Tibial artery (tissue), 4 donors: ENCODE data around the gene RFX4.
A peak's percentile ranks its signal among the peaks of the same experiment; 100 is the strongest.

Source experiments
- DNase-seq, 2 donors: peaks; one replicate each; pipeline ENCODE4 v3.0.0-alpha.2; 2019
- H3K27ac ChIP-seq, 2 donors: fragments of 200-600 bp; sonication (generic) in 1 of 2; 1 replicate in 1 of 2; 2 replicates in 1 of 2; pipeline ENCODE4 v1.5.1; 2018 to 2019; ENCODE audit warnings: mild to moderate bottlenecking in 1 of 2
- H3K27me3 ChIP-seq, 2 donors: fragments of 200-600 bp; sonication (generic) in 1 of 2; one replicate each; pipeline versions ENCODE4 v1.5.1 to v1.6.0; 2016 to 2019
- H3K36me3 ChIP-seq, 3 donors: fragments of 200-600 bp; sonication (generic) in 2 of 3; one replicate each; pipeline ENCODE4 v1.5.1; 2016 to 2019; ENCODE audit warnings: mild to moderate bottlenecking in 2 of 3
- H3K4me1 ChIP-seq, 4 donors: fragments of 200-600 bp; sonication (generic) in 2 of 4; 1 replicate in 3 of 4; 2 replicates in 1 of 4; pipeline ENCODE4 v1.5.1; 2016 to 2019
- H3K4me3 ChIP-seq, 2 donors: fragments of 200-600 bp; sonication (generic) in 1 of 2; 1 replicate in 1 of 2; 2 replicates in 1 of 2; pipeline ENCODE4 v1.5.1; 2018 to 2019; ENCODE audit warnings: mild to moderate bottlenecking in 2 of 2
- H3K9me3 ChIP-seq, 3 donors: fragments of 200-600 bp; sonication (generic) in 1 of 3; one replicate each; pipeline ENCODE4 v1.5.1; 2016 to 2019
- intact Hi-C: fragments of 100-400 bp; cut with DNase I; formaldehyde crosslinking; loops from one replicate; pipeline ENCODE4 v1.15.0; 2023; ENCODE audit warnings: low total_unique reads
- TF ChIP-seq, protein P1 (sequence below), 2 experiments: fragments of 200-600 bp in 1 of 2; fragments of 450-650 bp in 1 of 2; IDR thresholded peaks; one replicate each; pipeline ENCODE4 v1.5.1; 2017 to 2019; ENCODE audit warnings: antibody characterized with exemption in 2 of 2, mild to moderate bottlenecking in 1 of 2, moderate library complexity in 1 of 2

RFX4 gene

DNA sequence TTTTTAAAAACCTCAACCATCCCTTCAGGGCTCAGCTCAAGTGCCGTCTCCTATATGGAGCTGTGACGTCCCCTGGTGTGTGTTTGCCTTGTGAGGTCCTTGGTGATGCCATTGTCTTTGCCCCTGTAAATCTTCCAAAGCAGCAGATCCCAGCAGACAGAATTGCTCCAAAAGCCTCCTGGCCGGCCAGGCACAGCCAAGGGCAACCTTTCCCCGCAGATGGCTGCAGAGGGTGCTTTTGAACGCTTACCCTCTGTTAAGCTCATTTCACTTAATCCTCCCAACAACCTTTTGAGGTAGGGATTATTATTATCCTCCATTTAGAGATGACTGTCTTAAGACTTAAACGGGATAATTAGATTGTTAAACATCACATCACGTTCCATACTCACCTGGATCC lies 51.4 kb downstream of the RFX4 start:
- Histone ChIP-seq H3K27ac (no peak overlapping the region), H3K27me3 (no peaks in the 10 kb centered on the region), H3K36me3 (no peaks in the 10 kb centered on the region), H3K9me3 (no peaks in the 10 kb centered on the region), H3K4me3 (no peak overlapping the region), H3K4me1 (peaks cover 0 to 4% (median 0%) of the 10 kb centered on the region in 4 donors)
- no peak for DNase-seq
- TF ChIP-seq, protein P1, sequence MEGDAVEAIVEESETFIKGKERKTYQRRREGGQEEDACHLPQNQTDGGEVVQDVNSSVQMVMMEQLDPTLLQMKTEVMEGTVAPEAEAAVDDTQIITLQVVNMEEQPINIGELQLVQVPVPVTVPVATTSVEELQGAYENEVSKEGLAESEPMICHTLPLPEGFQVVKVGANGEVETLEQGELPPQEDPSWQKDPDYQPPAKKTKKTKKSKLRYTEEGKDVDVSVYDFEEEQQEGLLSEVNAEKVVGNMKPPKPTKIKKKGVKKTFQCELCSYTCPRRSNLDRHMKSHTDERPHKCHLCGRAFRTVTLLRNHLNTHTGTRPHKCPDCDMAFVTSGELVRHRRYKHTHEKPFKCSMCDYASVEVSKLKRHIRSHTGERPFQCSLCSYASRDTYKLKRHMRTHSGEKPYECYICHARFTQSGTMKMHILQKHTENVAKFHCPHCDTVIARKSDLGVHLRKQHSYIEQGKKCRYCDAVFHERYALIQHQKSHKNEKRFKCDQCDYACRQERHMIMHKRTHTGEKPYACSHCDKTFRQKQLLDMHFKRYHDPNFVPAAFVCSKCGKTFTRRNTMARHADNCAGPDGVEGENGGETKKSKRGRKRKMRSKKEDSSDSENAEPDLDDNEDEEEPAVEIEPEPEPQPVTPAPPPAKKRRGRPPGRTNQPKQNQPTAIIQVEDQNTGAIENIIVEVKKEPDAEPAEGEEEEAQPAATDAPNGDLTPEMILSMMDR (IDR thresholded peaks at IDR 0.05) = no peak
- intact Hi-C loops = no loop called here

DNA sequence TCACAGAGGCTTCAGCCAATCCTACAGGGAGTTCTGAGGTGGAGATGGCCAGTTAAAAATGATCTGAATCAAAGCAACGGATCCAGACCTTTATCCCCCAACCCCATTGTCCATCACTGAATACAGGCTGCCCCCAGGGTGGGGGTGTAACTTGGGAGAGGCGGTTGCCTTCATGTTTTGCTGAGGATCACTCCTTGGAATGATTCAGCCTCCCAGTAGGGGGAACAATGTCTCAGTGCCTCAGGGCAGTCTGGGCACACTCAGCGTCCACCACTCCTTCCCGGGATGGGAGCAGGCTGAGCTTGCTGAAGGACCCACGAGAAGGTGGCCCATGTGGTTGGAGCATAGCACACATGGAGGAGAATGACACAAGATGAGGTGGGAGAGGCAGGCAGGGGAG lies 60.2 kb downstream of the RFX4 start:
- H3K4me3 ChIP-seq = no peak overlapping the region
- intact Hi-C loops = no loop called here
- H3K27ac ChIP-seq = no peak overlapping the region
- no peaks in the 10 kb centered on the region for H3K36me3 ChIP-seq
- TF ChIP-seq, protein P1 (IDR thresholded peaks at IDR 0.05) = no peak
- no peaks in the 10 kb centered on the region for H3K27me3 ChIP-seq
- DNase-seq = no peak
- H3K4me1 ChIP-seq = peaks cover 0 to 4% (median 0%) of the 10 kb centered on the region in 4 donors
- no peaks in the 10 kb centered on the region for H3K9me3 ChIP-seq

DNA sequence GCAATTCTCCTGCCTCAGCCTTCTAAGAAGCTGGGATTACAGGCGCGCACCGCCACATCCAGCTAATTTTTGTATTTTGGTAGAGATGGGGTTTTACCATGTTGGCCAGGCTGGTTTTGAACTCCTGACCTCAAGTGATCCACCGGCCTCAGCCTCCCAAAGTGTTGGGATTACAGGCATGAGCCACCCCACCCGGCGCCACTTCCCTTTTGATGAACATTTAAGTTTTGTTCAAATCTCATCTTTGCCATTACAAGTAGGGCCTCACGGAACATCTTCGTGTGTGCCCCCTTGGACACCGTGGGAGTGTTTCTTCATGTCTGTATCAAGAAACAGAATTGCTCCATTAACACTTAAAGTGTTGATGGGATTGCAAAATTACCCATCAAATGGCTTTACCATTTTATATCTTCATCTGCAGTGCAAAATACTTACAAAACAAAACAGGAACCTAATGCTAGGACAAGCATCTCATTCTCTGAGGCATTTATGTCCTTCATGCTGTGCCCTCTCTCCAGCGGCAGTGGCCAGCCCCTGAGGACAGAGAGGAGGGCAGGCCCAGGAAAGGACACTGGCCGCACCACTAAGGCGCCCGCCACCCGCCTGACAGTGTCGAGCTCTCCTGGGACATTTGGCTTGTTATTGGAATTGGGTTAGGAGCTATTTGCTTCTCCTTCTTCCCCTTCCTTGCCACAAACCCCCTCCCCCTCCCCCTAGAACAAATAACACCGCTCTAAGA lies 61.7 kb downstream of the RFX4 start:
- Histone ChIP-seq H3K27me3 (no peaks in the 10 kb centered on the region), H3K4me1 (peaks cover 0 to 4% (median 0%) of the 10 kb centered on the region in 4 donors), H3K36me3 (no peaks in the 10 kb centered on the region), H3K27ac (no peak overlapping the region), H3K9me3 (no peaks in the 10 kb centered on the region), H3K4me3 (no peak overlapping the region)
- intact Hi-C loops = no loop called here
- TF ChIP-seq, protein P1 (IDR thresholded peaks at IDR 0.05) = no peak
- no peak for DNase-seq

DNA sequence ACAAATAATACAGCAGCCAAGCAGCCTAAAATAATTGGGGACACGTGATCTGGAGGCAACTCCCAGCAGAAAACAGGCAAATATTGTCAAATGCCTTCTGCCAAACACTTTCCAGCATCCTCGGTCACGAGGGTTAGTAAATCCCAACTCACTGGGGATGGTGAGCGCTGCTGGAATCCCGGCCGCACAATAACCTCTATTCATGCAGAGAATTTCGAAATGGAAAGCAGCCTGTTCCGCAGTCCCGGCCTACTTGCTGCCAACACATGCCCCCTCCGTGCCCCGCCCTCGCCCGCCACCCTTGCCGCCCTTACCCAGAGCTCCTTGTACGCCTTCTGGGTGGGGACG lies 62.2 kb downstream of the RFX4 start:
- intact Hi-C loops = no loop called here
- no peak overlapping the region for H3K4me3 ChIP-seq
- H3K9me3 ChIP-seq = no peaks in the 10 kb centered on the region
- H3K36me3 ChIP-seq = no peaks in the 10 kb centered on the region
- TF ChIP-seq, protein P1 (IDR thresholded peaks at IDR 0.05) = no peak
- H3K27me3 ChIP-seq = no peaks in the 10 kb centered on the region
- H3K4me1 ChIP-seq = peaks cover 0 to 4% (median 0%) of the 10 kb centered on the region in 4 donors
- H3K27ac ChIP-seq = no peak overlapping the region
- peak in 1 of 2 donors; percentile 50 for DNase-seq

DNA sequence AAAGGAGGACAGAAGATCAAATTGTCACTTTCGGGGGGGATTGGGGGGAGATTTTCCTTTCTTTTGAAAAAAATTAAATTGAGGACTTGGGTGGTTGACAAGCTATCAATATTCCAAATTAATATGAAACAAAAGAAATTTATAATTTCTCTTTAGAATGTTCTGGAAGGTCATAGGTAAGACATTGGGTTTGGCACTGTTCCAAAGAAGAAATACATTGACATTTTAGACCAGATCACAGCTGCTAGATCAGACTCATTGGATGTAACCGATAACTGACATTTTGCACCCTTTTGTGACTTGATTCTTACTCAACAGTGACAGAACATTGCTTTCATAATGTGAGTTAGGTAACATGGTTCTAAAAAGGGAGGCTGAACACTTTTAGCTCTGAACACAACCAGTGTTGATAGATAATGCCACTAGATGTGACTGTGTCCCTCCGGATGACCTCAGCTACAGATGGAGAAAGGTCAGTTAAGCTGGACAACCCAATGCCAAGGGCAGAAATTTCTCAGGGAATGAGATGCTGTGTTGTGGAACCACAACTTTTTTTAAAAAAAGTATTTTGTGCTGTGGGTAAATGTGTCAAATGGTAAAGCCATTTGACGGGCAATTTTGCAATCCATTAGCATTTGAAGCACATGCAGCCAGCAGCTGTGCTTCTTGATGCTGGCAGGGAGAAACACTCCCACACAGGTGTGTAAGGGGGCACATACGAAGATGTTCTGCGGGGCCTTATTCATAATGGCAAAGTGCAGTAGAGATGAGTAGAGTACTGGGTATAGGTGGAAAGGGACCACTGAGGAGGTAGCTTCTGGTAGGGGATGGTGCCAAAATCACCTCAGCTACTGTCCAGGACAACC lies 62.9 kb downstream of the RFX4 start:
- DNase-seq = no peak
- intact Hi-C loops = no loop called here
- H3K4me3 ChIP-seq = no peak overlapping the region
- TF ChIP-seq, protein P1 (IDR thresholded peaks at IDR 0.05) = no peak
- no peaks in the 10 kb centered on the region for H3K9me3 ChIP-seq
- H3K27ac ChIP-seq = no peak overlapping the region
- no peaks in the 10 kb centered on the region for H3K27me3 ChIP-seq
- peaks cover 0 to 4% (median 0%) of the 10 kb centered on the region in 4 donors for H3K4me1 ChIP-seq
- no peaks in the 10 kb centered on the region for H3K36me3 ChIP-seq
